HG03175 (cell line): ENCODE data around the gene SREBF1.

Experiments used
- ATAC-seq: cut with Tn5 transposase; IDR thresholded peaks from one replicate; pipeline ENCODE4 v1.9.1; 2021; ENCODE audit warnings: mild to moderate bottlenecking, moderate library complexity; ENCODE audit not compliant: unreplicated experiment

The SREBF1 gene

GRCh38 chr17:17842111-17842876 is 5.5 kb upstream of the SREBF1 start:
- ATAC-seq, result no peak

DNA sequence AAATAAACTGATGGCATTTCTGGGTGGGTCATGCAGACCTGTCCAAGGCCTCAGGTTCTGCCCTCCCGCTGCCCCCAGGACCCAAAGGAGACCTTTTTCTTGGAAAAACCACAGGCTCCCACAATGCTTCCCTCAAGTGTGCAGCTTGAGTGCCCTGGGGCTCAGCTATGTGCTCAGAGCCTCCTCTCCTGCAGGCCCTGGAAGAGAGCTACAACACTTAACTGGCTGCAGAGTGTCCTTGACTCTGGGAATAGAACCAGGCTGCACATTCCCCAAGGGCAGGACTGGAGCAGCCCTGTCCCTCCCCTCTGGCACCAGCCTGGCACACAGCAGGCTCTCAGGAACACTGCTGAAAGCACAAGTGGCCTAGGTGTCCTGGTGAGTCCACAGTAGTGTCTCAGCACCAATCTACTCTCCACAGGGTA is 4.8 kb upstream of the SREBF1 start:
- no peak for ATAC-seq

DNA sequence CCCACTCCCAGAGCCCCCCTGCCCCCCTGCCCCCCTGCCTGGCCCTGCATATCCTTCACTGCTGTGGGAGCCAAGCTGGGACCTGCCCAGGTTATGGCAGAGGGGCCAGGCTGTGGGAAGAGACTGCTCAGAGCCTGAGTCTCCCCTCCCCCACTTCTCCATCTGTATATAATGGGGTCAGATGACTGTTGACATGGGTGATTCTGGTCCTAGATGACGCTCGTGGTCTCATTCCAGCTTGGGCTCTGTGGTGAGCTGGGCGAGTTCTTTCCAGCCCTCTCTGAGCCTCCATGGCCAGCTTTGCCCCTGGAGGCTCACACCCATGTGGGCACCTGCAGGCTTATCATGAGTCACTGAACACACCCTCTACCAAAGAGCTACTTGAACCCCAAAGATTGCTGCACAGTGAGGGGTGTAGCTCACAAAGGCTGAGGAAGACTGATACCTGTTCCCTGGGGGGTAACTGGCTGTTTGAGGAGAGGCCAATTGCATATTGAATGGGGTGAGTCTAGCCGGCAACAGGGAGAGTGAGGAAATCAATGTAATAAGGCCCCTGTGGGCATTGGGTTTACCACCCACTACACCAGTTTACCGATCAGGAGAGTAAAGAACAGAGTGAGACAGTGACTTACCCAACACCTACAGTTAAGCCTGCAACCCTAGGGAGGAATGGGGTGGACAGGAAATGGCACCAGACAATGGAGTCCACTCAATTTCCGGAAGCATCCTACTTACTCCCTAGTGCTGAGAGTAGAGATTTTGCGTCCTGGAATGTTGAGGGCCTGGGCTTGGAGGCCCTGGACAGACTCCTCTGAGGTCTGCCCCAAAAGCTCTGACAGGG is 4.2 kb upstream of the SREBF1 start:
- ATAC-seq, result no peak

- peak; percentile 64 for ATAC-seq
Observed at GRCh38 chr17:17839791-17840707, 3.3 kb upstream of the SREBF1 start.

- no peak for ATAC-seq
Observed at GRCh38 chr17:17837966-17838962, 1.5 kb upstream of the SREBF1 start.

DNA sequence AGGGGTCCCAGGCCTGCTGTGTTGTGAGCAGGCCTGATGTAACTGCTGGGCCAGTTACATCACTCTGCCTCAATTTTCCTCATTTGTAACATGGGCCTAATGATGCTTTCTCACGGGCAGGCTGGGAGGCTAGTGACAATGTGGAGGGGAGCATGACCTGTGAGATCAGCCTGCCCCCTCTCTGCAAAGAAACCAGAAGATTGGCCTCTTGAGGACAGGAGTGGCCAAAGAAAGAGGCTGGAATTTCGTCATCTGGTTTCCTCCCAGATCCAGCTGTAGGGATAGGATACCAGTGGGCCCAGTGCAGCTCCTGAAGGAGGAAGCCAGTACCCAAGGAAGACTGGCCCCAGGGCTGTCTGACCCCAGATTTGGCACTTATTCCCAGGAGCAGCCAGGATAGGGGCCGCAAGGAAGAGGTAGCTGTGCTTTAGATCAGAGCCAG is 615 bp upstream of the SREBF1 start:
- ATAC-seq, result no peak

GRCh38 chr17:17836250-17836817 is 452 bp downstream of the SREBF1 start:
- ATAC-seq, result peak; percentile 66

- ATAC-seq, result no peak
Observed at GRCh38 chr17:17835415-17836249, 1.2 kb downstream of the SREBF1 start.

GRCh38 chr17:17834974-17835373 is 1.8 kb downstream of the SREBF1 start:
- no peak for ATAC-seq

DNA sequence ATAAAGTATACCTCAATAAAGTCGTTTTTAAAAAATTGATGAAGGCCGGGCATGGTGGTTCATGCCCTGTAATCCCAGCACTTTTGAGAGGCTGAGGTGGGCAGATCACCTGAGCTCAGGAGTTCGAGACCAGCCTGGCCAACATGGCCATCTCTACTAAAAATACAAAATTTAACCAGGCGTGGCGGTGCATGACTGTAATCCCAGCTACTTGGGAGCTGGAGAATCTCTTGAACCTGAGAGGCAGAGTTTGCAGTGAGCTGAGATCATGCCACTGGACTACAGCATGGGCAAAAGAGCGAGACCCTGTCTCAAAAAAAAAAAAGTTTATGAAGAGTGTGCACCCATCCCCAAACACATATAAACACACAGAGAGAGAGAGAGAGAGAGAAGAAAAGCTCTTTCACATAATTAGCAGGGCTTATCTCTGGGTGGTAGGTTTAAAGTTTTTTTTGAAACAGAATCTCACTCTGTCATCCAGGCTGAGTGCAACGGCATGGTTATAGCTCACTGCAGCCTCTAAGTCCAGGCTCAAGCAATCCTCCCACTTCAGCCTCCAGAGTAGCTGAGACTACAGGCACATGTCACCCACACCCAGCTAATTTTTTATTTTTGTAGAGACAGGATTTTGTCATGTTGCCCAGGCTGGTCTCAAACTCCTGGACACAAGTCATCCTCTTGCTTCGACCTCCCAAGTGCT is 3.0 kb downstream of the SREBF1 start:
- ATAC-seq, result no peak

- no peak for ATAC-seq
Observed at GRCh38 chr17:17832032-17832363, 4.8 kb downstream of the SREBF1 start.

GRCh38 chr17:17831208-17832031 is 5.4 kb downstream of the SREBF1 start:
- no peak for ATAC-seq

GRCh38 chr17:17830740-17831207 is 6.0 kb downstream of the SREBF1 start:
- no peak for ATAC-seq

DNA sequence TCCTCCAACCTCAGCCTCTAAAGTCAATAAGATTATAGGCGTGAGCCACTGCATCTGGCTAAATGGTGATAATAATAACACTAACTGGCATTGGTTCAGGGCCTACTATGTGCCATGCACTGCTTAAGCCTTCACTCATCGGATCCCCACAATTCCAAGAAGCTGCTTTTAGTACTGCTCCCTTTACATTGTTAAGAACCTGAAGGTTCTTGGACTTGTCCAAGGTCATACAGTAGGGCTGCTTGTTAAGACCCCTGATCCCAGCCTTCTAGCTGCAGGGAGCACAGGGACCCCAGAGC is 6.6 kb downstream of the SREBF1 start:
- ATAC-seq, result no peak

DNA sequence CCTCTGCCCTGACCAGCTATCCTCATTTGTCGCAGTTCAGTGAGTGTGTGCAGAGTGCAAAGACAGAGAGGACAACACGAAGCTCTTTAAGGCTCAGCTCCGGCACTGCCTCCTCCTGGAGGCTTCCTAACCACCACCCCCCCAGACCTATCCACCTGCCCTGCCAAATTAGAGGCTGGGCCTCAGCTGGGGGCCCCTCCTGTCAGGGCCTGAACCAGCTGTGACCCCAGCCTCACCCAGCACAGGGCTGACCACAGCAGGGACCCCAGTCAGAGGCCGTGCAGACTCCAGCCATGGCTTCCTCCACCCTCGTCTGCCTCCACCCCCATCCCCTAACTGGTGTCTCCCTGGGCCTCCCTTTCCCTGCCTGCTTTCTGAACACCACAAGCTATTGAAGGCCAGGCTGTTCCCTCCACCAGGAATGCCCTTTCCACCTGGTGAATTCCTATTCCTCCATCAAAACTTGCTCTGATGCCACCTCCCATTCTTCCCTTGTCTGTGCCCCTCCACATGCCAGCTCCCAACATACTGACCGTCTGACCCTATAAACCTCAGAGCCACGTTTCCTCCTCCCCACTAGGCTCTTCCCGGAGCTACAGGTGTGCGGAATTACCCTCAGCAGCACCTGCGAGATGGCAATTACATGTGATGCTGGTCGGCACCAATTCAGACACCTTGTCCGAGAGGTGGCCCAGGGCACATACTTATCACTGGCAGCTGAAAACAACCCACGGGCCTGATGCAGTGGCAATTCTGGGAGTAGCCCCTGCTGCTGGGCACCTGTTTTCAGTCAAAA is 8.8 kb downstream of the SREBF1 start:
- no peak for ATAC-seq

- ATAC-seq, result no peak
Observed at GRCh38 chr17:17826942-17827785, 9.6 kb downstream of the SREBF1 start.
